ENCODE results near the gene BIRC5.
A peak's percentile ranks its signal among the peaks of the same experiment; 100 is the strongest.
"Not testable (repeated sequence)": the region's sequence is repeated elsewhere in the genome, so short reads cannot be mapped to it uniquely, and the experiment has no call there.

The BIRC5 gene

DNA sequence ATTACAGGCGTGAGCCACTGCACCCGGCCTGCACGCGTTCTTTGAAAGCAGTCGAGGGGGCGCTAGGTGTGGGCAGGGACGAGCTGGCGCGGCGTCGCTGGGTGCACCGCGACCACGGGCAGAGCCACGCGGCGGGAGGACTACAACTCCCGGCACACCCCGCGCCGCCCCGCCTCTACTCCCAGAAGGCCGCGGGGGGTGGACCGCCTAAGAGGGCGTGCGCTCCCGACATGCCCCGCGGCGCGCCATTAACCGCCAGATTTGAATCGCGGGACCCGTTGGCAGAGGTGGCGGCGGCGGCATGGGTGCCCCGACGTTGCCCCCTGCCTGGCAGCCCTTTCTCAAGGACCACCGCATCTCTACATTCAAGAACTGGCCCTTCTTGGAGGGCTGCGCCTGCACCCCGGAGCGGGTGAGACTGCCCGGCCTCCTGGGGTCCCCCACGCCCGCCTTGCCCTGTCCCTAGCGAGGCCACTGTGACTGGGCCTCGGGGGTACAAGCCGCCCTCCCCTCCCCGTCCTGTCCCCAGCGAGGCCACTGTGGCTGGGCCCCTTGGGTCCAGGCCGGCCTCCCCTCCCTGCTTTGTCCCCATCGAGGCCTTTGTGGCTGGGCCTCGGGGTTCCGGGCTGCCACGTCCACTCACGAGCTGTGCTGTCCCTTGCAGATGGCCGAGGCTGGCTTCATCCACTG lies at the start of gene BIRC5:
Gene BIRC5 (plus strand): TSS at position 238 of the 690 bp plus-strand sequence. CDS start 64 bp downstream, at position 302.
- peak; percentile 70 for DNase-seq

DNA sequence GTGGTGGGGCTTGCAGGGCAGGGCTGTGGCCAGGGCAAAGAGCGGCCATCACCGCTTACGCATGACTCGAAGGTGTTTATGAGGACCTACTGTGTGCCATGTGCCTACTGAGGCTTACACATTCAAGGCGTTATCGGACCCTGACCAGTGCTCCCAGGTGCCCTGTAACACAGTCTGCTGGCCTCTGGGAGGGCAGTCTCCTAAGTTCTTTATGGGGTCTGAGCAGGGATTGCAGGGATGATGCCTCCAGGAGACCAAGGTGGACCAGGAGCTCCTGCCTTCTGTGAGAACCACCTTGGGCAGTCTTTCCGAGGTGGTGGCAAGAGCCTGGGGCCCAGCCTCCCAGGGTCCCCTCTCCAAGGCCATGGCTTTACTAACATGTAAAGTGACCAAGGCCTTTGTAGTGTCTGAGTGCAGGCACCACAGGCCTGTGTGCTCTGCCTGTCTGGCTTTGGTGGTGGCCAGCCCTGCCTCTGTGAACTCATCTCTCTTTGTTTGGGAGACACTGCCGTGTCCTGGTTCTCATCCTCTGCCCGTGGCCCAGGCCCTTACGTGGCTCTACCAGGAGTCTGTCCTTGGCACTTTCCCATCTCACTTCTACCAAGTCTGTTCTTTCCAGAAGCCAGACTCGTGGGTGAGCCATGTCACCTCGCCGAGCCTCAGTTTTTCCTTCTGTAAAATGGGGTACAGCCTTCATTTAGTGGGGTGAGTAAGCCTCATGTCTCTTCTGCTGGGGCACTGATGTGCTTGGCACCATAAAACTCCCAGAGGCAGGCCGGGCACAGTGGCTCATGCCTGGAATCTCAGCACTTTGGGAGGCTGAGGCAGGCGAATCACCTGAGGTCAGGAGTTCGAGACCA lies 49.1 kb upstream of the BIRC5 start:
- no peak for DNase-seq

DNA sequence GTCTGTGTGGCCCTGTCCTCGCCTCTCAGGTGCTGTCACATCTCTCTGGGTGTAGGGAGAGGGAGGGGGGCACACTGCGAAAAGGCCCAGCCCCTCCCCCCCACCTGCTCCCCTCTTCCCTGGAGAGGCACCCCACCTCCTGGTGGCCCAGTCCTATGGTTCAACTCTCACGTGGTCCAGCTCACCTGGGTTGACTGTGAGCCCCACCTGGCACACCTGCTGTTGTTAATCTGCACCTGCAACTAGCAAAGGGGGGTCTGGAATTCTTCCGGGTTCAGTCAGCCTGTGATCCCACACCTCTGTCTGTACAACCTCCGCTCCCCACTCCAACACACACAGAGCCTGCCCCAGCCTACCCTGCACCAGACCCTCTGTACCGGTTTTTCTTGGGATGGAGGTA lies 47.6 kb upstream of the BIRC5 start:
- DNase-seq, result peak; percentile 29

DNA sequence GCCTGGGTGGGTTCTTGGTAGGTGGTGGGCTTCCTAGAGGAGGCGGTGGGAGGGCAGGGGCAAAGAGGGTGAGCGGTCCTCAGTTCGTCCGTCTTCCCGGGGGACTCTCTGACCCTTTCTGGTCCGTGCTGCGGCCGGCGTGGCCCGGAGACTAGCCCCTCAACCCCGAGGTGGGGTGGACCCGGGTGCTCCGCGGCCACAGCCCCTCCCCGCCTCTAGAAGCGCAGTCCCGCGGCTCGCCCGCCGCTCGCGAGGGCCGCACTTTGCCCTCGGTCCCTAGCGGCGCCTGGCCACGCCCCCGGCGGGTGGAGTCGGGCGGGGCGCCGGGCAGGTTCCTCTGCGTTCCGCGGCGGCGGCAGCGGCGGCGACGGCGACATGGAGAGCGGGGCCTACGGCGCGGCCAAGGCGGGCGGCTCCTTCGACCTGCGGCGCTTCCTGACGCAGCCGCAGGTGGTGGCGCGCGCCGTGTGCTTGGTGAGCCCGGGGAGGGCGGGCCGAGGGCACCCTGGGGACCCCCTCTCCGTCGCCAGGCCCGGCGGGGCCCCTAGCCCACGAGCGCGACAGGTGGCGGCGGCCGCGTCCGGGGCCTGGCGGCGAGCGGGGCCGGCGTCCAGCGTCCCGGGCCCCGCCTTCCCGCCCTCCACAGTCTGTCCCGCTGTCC lies 45.7 kb upstream of the BIRC5 start, which contains the start of gene SYNGR2:
Gene SYNGR2 (plus strand): TSS at position 340 of the 661 bp plus-strand sequence. CDS start 36 bp downstream, at position 376.
- DNase-seq, result peak; percentile 64

DNA sequence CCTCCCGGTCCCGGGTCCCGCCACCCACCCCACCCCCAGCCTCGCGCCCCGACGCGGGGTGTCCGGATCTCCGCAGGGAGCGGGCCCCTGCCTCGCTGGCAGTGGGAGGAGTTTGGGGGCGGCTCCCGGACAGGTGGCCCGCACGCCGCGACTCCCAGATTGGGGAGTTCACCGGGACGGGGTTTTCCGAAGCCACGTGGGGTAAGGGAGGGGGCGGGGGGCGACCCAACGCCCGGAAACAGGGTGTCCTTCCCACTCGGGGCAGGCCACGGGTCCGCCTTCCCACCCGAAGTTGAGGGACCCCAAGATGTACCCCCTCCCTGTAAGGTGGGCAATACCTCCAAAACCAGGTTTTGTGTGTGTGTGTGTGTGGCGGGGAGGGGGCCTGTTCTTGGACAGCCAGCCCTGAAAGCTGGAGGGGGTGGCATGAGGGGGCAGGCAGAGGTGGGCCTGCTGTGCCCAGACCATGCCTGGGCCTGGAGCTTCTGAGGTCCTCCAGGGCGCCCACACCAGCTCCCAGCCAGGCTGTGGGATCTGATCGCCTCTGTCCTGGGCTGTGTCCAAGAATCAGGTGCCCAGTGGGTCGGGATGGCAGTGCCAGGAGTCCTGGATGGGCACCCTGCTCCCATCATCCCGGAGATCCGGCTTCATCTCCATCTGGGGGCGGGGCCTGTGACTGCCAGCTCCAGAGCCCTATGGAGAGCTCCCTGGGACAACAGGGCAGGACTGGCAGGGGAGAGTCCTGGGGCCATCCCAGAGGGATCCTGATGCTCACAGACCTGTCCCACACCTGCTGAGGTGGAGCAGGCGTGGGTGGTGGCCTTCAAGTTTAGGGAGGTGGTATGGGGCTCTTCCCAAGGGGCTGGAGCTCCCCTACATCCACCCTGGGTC lies 44.9 kb upstream of the BIRC5 start:
- DNase-seq, result peak; percentile 42

DNA sequence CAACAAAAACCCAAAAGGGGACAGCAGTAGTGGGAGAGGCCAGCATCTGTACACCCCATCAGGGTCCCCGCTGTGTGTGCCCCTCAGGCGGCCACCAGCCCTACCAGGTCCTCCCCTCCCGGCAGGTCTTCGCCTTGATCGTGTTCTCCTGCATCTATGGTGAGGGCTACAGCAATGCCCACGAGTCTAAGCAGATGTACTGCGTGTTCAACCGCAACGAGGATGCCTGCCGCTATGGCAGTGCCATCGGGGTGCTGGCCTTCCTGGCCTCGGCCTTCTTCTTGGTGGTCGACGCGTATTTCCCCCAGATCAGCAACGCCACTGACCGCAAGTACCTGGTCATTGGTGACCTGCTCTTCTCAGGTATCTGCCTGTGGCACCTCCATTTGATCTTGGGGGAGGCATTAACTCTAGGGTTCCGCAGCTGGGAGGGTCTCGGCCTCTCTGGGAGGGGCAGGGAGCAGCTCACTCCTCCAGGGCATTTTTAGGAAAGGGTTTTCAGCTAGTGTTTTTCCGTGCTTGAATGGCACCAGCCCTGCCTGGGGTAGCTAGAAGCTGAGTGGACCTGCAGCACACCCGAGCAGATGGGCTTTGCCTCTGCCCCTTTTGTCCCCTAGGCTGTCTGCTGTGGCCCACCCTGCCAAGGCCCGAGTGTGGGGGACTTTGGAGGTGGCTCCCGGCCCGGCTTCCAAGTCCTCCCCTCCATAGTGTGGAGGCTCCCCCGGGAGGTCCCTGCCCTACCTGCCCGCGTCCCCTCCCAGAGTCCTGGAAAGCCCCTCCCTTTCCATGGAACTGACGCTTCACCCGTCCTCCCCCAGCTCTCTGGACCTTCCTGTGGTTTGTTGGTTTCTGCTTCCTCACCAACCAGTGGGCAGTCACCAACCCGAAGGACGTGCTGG lies 43.1 kb upstream of the BIRC5 start:
- DNase-seq, result no peak

DNA sequence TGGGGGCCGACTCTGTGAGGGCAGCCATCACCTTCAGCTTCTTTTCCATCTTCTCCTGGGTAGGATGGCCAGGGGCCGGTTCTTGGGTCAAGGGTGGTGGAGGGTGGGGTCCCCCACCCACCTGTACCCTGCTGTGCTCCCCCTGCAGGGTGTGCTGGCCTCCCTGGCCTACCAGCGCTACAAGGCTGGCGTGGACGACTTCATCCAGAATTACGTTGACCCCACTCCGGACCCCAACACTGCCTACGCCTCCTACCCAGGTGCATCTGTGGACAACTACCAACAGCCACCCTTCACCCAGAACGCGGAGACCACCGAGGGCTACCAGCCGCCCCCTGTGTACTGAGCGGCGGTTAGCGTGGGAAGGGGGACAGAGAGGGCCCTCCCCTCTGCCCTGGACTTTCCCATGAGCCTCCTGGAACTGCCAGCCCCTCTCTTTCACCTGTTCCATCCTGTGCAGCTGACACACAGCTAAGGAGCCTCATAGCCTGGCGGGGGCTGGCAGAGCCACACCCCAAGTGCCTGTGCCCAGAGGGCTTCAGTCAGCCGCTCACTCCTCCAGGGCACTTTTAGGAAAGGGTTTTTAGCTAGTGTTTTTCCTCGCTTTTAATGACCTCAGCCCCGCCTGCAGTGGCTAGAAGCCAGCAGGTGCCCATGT lies 42.3 kb upstream of the BIRC5 start:
- DNase-seq, result not testable (repeated sequence)

DNA sequence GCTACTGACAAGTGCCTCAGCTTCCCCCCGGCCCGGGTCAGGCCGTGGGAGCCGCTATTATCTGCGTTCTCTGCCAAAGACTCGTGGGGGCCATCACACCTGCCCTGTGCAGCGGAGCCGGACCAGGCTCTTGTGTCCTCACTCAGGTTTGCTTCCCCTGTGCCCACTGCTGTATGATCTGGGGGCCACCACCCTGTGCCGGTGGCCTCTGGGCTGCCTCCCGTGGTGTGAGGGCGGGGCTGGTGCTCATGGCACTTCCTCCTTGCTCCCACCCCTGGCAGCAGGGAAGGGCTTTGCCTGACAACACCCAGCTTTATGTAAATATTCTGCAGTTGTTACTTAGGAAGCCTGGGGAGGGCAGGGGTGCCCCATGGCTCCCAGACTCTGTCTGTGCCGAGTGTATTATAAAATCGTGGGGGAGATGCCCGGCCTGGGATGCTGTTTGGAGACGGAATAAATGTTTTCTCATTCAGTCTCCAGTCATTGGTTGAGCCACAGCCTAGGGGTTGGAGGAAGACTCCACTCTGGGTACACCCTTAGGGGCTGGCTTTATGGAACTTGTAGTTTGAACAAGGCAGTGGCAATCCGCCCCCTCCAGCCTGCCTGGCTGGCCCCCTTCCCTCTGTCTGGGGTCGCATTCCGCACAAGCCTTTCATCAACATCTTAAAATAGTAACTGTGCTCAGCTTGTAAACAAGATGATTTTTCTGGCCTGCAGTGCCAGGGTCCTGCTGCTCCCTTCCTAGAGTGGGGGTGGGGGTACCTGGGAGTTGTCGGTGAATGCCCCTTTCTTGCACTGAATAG lies 41.6 kb upstream of the BIRC5 start:
- DNase-seq, result peak; percentile 24

DNA sequence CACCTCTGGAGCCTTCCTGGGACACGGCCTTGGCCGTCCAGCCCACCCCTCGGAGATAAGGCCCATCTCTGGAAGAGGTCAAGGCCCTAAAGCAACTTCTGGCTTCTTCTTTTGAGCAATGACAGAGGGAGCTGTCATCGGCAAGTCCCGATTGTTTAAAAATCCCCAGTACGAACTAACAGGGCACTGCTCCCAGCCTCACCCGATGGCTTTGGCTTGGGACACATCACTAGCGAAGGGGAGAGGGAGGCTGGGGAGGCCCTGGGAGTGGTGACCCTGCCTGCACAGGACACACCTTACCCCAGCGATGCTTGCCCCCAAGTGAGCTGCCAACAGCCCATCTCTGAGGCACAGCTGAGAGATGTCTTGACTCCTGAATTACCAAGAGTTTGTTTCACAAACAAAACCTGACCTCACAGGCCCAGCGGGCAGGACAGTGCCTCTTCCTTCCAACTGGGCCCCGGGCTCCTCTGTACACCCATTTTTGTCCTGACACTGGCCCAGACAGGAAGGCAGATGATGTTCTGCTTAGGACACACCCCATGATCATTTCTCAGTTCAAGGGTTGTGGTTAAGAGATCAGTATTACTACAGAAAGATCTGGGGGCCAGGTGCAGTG lies 40.8 kb upstream of the BIRC5 start:
- DNase-seq, result no peak

DNA sequence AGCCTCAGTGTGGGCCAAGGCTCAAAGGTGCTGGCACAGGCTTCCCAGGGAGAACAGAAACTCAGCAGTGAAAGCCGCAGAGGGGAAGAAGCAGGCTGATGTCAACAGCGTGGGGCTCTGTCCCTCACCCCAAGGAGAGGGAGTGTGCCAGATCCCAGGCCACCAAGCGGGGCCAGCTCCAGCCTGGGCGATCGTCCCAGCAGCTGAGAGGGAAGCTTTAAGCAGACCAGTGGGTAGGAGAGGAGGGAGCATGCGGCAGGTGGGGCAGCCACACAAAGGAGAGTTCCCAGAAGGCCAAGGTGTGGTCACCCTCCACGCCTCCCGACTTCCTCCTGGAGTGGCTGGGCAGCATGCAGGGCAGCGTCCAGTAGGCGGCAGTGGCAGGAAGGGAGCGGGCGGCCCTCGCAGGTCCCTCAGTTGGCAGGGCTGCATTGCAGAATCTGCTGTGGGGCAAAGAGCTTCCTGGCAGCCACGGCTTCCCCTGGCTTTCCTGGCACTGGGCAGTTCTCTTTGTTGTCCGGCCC lies 39.6 kb upstream of the BIRC5 start:
- no peak for DNase-seq

DNA sequence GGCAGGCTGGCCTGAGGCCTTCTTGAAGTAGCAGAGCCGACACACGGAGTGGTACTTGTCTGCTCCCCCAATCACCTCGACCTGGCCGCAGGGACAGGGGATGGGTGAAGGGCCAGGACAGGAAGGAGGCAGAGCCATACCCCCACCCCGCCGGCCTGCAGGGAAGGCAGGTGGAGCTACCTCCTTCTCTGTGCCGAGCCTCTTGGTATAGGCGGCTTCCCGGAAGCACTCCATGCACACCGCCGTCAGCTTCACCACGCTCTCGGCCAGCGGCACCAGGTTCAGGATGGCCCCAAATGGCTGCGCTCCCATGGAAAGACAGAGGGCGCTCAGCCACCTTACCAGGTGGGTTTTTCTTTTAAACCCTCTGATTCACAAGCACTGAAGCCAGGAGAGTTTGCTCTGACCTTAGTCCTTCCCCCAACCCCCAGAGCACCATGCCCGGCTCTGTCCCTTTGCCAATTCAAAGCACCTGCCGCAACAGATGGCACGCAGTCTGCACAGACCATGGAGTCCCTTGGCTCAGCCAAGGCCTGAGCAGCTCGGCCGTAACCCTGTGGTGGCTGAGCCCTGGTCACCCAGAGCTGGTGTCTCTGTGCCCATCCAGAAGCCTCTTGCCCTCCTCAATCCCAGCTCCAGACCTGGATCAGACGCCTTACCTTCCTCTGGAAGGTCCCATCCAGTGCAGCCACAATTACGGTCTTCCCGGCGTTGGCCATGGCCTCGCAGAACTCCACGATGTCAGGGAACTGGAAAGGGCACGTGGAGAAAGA lies 39.0 kb upstream of the BIRC5 start:
- peak; percentile 63 for DNase-seq

DNA sequence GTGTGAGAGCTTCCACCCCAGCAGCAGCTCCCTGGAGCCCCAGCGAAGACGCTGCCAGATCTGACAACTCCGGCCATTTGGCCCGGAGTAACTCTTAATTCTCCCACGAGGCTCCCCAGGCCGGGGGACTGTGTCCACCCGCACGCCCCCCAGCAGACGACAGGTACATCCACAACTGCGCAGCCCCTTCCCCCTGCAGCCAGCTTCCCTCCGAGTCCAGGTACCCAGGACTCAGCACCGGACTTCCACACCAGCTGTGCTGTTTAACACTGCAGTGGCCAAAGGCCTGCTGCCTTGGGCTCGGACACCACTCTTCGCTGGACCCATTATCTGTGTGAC lies 38.4 kb upstream of the BIRC5 start:
- no peak for DNase-seq

DNA sequence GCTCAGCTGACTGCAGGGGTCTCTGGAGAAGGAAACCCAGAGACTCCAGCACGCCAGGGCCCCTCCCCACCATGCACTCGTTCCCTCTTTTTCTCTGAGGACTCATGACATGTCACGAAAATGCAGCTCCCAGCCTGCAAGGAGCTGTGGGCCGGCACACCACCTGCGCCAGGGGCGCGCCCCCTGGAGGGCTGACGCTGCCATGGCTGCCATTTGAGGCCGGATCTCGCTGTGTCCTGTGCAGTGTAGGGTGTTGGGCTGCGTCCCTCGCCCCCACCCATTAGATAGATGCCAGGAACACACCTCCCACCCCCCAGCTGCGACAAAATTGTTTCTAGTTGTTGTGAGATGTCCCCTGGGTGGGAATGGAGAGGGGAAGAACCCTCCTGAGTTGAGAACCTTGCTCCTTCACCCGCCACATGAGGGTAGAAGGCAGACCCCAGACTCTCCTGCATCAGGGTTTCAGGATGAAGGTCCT lies 37.5 kb upstream of the BIRC5 start:
- DNase-seq, result no peak

DNA sequence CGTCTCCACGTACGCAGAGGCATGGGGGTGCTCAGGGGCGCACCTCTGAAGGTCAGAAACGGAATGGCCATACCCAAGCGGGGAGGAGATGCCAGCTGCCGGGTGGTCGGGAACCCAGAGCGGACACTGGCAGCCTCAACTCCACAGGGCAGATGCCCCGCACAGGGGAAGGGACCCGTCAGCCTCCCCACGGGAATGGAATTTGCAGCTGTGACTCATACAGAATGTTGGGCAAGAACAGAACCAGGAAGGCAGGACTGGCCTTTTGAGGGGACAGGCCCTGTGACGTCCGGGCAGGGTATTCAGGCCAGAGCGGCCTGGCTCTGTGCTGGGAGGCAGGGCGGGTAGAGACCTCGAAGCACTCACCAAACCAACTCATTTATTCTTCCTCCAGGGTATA lies 34.7 kb upstream of the BIRC5 start:
- no peak for DNase-seq

DNA sequence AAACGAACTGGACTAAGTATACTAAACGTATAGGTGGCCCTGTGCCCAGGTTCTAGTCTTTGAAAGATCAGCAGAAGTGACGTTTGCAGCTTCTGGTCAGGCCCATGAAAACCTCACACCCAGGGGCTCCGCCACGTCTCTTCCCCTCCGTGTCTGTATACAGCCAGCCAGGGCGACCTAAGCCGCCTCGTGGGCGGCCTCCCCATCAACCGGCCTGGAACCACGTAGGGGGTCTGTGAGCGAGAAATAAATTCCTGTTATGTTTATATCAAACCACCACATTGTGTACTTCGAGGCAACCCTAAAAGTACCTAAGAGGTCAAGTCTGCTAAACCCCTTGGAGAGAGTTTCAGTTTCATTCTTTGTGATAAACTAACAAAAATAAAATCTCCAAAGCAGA lies 34.0 kb upstream of the BIRC5 start:
- DNase-seq, result no peak

DNA sequence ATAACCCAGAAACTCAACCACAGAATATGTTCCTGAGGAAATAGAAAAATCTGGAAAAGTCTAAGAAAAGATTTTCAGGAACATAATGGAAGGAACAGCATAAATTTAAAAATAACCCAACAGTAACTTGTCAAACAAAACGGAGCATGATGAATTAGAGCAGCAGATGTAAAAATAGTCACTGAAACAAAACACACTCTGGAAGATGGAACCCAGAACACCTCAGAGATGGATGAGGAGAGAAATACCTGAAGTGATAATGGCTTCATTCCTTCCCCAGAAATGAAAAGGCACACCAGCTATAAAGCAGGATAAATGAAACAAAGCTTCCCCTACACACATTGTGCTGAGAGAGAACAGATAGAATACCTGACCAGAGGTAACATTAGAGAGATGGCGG lies 33.5 kb upstream of the BIRC5 start:
- no peak for DNase-seq

DNA sequence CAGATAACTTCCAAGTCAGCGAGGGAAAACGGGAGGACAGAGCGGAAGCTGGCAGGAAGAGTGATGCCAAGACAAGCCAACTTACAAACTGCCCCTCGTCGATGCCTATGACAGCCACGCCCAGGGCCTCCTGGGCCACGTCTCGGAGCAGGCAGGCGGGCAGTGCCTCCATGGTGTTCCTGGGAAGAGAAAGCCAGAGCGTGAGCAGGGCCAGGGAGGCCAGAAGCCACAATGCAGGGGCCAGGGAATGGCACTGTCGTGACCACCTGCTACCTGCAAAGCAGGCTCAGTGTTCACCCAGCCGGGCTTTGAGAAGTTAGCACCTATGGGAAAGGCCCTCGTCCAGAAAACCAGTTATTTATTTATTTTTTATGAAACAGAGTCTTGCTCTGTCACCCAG lies 31.5 kb upstream of the BIRC5 start:
- DNase-seq, result no peak

DNA sequence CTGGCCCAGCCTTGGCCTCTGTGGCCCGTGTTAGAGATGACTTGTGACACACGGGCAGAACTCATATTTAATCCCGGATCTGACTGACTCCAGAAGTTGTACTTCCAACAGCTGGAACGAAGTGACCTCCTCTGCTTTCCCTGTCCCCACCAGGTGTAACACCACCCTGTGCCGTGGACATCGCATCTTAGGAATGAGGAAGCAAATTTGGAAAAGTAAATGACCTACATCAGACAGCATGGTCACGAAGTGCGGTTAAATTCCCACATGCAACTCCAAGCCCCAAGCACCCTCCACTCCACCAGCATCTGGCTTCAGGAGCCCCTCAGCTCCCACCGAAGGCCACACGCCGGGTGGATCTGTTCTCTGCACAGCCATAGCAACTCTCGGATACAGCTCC lies 30.1 kb upstream of the BIRC5 start:
- DNase-seq, result no peak

DNA sequence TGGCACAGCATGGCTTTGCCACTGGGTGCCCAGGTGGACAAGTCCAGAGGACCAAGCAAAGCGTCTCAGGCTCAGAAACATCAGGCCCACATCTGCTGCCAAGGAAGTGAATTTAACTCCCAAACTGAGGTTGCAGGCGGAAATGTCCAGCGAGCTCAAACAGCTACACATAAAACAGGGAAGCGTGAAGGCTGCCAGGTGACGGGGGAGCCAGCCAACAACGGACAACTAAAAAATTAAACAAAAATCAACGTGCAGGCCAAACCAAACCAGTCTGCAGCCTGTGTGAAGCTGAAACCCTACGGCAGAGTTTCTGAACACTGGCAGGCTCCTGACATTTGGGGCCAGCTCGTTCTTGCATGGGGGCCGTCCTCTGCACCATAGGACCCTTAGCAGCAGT lies 29.7 kb upstream of the BIRC5 start:
- DNase-seq, result no peak
